ENCODE measurements around the gene CSTPP1.

The CSTPP1 gene

GRCh38 chr11:47137476-47137875, 200.9 kb downstream of the CSTPP1 start:
- no peak for DNase-seq

GRCh38 chr11:47139878-47140277, 203.3 kb downstream of the CSTPP1 start:
- DNase-seq: no peak

GRCh38 chr11:47143322-47143721, 206.8 kb downstream of the CSTPP1 start:
- DNase-seq: peak; percentile 80

GRCh38 chr11:47144541-47144940, 208.0 kb downstream of the CSTPP1 start:
- DNase-seq: no peak

- no peak for DNase-seq
These were observed 210.7 kb downstream of the CSTPP1 start for GRCh38 chr11:47147250-47147649.

- DNase-seq: no peak
These were observed 211.1 kb downstream of the CSTPP1 start for GRCh38 chr11:47147681-47148080.

GRCh38 chr11:47148270-47148669, 211.7 kb downstream of the CSTPP1 start:
- no peak for DNase-seq

GRCh38 chr11:47148903-47149531, 212.5 kb downstream of the CSTPP1 start:
- DNase-seq: no peak

GRCh38 chr11:47149782-47150181, 213.2 kb downstream of the CSTPP1 start:
- DNase-seq: no peak

- DNase-seq: no peak
These were observed 215.8 kb downstream of the CSTPP1 start for GRCh38 chr11:47152126-47152952.

GRCh38 chr11:47152953-47153950, 216.7 kb downstream of the CSTPP1 start:
- peak; percentile 76 for DNase-seq

GRCh38 chr11:47154616-47155570, 218.3 kb downstream of the CSTPP1 start:
- no peak for DNase-seq

- DNase-seq: no peak
These were observed 219.3 kb downstream of the CSTPP1 start for GRCh38 chr11:47155879-47156278.

- no peak for DNase-seq
These were observed 219.8 kb downstream of the CSTPP1 start for GRCh38 chr11:47156333-47156732.

GRCh38 chr11:47156951-47157350, 220.4 kb downstream of the CSTPP1 start:
- DNase-seq: no peak

- DNase-seq: no peak
These were observed 221.2 kb downstream of the CSTPP1 start for GRCh38 chr11:47157805-47158204.

GRCh38 chr11:47158242-47158641, 221.7 kb downstream of the CSTPP1 start:
- no peak for DNase-seq

GRCh38 chr11:47160753-47161133, 224.2 kb downstream of the CSTPP1 start:
- DNase-seq: no peak

- peak; percentile 68 for DNase-seq
These were observed 224.7 kb downstream of the CSTPP1 start for GRCh38 chr11:47161134-47161854.

- no peak for DNase-seq
These were observed 225.3 kb downstream of the CSTPP1 start for GRCh38 chr11:47161890-47162289.

GRCh38 chr11:47162426-47162825, 225.9 kb downstream of the CSTPP1 start:
- no peak for DNase-seq
